IPS-NIHi7 (cell line): Measurements from ENCODE around the gene ATG2B.
A peak's percentile ranks its signal among the peaks of the same experiment; 100 is the strongest.
"Not testable (repeated sequence)": the region's sequence is repeated elsewhere in the genome, so short reads cannot be mapped to it uniquely, and the experiment has no call there.

Experiments
- DNase-seq: peaks from one replicate; pipeline ENCODE4 v3.0.0; 2012; ENCODE audit warnings: mixed read lengths; ENCODE audit errors: extremely low spot score

Gene ATG2B

DNA sequence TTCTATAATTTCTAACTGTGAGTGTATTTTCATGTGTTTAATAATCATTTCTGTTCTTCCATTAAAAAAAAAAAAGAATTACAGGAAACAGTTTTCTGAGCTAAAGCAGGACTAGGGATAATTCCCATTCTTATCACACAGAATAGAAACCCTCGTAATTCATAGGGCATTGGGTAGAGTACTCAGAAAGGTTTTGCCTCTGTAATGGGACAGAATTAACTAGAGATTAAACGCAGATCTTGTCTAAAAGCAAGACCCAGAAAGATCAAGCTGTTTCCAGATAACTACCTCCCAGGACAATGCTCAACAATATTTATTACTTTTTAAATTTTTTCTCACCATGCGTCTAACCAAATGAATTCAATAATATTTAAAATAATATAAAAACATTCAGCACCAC lies 10.4 kb upstream of the ATG2B start:
- no peak for DNase-seq

DNA sequence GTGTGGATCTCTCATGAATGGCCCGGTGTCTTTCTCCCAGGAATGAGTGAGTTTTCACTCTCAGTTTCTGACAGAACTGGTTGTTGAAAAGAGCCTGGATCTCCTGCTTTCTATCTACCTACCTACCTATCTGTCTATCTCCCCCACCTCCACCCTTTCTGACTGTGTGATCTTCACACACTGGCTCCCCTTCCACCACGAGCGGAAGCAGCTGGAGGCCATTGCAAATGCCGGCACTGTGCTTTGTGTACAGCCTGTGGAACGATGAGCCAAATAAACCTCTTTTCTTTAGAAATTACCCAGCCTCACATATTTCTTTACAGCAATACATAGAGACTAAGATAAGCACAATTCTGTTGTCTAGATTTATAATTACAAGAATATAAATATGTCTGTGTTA lies 7.4 kb upstream of the ATG2B start:
- no peak for DNase-seq

- DNase-seq, result no peak
Observed at GRCh38 chr14:96368534-96368933, 5.4 kb upstream of the ATG2B start.

DNA sequence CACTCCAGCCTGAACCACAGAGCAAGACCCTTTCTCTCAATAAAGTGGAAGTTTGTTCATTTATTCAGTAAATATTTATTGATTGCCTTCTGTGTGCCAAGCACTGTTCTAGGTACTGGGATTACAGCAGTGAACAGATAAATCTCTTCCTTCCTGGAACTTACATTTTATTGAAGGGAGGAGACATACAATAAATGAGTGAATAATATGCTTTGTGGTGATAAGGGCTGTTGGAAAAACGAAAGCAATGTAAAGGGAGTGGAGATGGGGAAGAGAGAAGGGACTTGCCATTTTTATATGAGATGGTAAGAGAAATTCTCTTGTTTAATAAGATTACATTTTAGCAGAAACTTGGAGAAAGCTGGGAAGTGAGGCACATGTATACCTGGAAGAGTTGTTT lies 1.8 kb upstream of the ATG2B start:
- DNase-seq, result no peak

DNA sequence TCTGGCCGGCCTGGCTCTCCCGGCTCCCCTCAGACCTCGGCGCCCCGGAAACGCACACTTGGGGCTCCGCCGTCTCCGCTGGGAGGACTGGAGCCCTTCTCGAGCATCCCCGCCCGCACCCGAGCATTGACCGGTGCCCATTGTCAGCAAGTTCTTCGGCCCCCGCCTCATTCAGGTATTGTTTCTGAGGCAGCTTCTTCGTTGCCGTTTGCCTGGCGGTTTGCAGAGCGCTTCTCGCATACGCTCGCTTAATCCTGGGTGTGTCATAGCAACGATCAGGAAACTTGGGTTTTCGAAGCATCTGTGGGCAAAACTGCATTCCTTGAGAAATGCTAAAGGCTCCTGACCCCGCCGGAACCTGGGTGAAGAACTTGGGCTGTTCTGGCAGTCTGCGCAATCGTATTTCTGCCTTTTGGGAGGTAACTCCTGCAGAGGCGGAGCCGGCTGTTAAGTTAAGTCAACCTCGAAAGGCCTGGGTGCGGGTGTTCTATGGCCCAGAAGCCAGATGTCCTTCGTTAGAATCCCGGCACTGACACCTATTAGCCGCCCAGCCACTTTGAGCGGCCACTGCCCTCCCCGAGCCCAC lies 703 bp upstream of the ATG2B start:
- peak; percentile 47 for DNase-seq

- no peak for DNase-seq
Observed at GRCh38 chr14:96362071-96362964, 823 bp downstream of the ATG2B start.

DNA sequence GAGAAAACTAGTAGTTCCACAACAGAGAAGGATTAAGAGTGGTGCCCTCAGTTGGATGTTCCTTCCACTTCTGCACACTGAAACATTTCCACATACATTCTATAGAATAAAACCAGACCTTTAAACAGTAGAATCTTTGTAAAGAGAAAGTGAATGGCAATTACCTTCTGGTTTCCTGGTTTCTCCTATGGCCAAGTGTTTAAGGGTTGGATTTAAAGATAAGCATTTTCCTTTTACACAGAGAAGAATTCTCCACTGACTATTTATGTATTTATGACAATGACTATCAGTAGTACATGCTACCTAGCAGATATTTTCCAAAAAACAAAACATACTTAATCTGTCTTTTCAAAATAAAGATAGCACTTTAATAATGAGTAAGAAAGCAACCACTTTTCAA lies 3.2 kb downstream of the ATG2B start:
- no peak for DNase-seq

GRCh38 chr14:96357216-96357615 lies 5.9 kb downstream of the ATG2B start:
- DNase-seq, result no peak

DNA sequence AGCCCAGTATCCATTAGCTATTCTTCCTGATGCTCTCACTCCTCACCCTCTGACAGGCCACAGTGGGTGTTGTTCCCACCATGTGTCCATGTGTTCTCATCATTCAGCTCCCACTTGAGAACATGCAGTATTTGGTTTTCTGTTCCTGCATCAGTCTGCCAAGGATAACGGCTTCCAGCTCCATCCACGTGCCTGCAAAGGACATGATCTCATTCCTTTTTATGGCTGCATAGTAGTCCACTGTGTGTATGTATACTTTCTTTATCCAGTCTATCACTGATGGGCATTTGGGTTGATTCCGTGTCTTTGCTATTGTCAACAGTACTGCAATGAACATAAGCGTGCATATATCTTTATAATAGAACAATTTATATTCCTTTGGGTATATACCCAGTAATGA lies 8.9 kb downstream of the ATG2B start:
- no peak for DNase-seq

DNA sequence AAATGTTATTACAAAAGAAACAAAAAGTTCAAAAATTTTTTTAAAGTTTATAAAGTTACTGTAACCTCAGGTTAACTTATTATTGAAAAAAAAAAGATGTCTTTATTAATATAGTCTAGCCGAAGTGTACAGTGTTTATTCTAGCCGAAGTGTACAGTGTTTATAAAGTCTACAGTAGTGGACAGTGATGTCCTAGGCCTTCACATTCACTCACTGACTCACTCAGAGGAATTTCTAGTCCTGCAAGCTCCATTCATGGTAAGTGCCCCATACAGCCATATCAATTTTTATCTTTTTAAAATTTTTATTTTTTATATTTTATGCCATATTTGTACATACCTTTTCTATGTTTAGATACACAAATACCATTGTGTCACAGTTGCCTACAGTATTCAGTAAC lies 10.4 kb downstream of the ATG2B start:
- DNase-seq, result no peak

- no peak for DNase-seq
Observed at GRCh38 chr14:96351986-96352385, 11.2 kb downstream of the ATG2B start.

- DNase-seq, result peak; percentile 53
Observed at GRCh38 chr14:96349286-96350075, 13.7 kb downstream of the ATG2B start.

DNA sequence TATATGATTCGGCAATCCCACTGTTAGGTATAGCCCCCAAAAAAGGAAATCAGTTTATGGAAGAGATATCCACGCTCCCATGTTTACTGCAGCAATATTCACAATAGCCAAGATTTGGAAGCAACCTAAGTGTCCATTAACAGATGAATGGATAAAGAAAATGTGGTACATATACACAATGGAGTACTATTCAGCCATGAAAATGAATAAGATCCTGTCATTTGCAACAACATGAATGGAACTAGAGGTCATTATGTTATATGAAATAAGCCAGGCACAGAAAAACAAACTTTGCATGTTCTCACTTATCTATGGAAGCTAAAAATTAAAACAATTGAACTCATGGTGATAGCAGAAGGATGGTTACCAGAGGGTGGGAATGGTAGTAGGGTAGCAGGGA lies 15.2 kb downstream of the ATG2B start:
- DNase-seq, result not testable (repeated sequence)

GRCh38 chr14:96345669-96346068 lies 17.5 kb downstream of the ATG2B start:
- DNase-seq, result no peak

- DNase-seq, result no peak
Observed at GRCh38 chr14:96341323-96341722, 21.8 kb downstream of the ATG2B start.

GRCh38 chr14:96338551-96338950 lies 24.6 kb downstream of the ATG2B start:
- DNase-seq, result no peak

- DNase-seq, result no peak
Observed at GRCh38 chr14:96324219-96324618, 38.9 kb downstream of the ATG2B start.

DNA sequence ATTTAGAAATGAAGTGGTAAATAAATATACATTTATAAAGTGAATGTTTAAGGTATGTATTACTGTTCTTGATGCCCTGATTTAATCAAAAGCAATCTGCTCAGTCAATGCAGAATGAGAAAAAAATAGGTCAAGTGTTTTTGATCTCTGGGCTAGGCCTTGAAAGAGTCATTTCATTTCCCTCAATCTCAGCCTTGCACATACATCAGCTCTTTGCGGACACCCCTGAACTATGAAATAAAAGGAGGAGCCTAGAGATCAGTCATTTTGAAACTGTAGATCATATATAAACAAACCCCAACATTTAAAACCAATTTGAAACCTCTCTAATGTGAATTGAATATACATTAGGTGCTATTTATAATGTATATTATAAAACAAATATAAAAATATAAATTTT lies 42.5 kb downstream of the ATG2B start:
- DNase-seq, result no peak

- DNase-seq, result no peak
Observed at GRCh38 chr14:96318836-96319235, 44.3 kb downstream of the ATG2B start.

- DNase-seq, result no peak
Observed at GRCh38 chr14:96316087-96316486, 47.1 kb downstream of the ATG2B start.

- DNase-seq, result no peak
Observed at GRCh38 chr14:96310906-96311305, 52.2 kb downstream of the ATG2B start.

DNA sequence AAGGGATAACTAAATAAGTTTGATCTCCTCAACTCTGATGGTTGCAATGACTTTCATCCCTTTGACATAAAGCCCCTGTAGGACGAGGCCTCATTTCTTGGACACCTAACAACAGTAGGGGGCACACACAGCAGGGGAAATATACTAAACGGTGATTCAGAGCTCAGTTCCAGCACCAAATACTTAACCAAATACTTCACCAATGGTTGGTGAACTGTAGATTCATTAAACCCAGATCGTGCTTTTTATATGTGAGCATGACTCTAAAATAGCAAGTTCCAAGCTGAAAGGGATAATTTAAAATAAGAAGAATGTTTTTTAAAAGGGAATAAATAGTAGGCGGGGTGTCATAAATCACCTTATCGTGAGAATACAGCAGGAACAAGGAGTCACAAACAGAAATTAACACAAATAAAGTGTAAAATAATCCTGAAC lies 53.2 kb downstream of the ATG2B start:
- DNase-seq, result peak; percentile 12
